Breast epithelium (tissue), 3 donors: Measurements from ENCODE around the gene SPATA25.

Source experiments
- CTCF ChIP-seq, 3 donors: fragments of 450-650 bp; IDR thresholded peaks; one replicate each; pipeline ENCODE4 v1.5.1; 2016 to 2017; ENCODE audit warnings: antibody characterized with exemption in 3 of 3, mild to moderate bottlenecking in 3 of 3, moderate library complexity in 3 of 3
- POLR2A ChIP-seq: fragments of 450-650 bp; IDR thresholded peaks from one replicate; pipeline ENCODE4 v1.6.1; 2016; ENCODE audit warnings: antibody characterized with exemption, mild to moderate bottlenecking, moderate library complexity
- POLR2AphosphoS5 ChIP-seq, 3 donors: sonication (generic); formaldehyde crosslinking; IDR thresholded peaks; one replicate each; pipeline ENCODE4 v1.6.1; 2017; ENCODE audit warnings: antibody characterized with exemption in 3 of 3

GRCh38 chr20:45883100-45883469, 4.3 kb downstream of the SPATA25 start:
- no peak for TF ChIP-seq CTCF (IDR thresholded peaks at IDR 0.05)
- no peak for TF ChIP-seq POLR2A
- TF ChIP-seq POLR2AphosphoS5 (IDR thresholded peaks at IDR 0.05), result no peak
